Stomach (tissue), 9 donors: ENCODE data around the gene LIPG. TPM values are rescaled to one million over a fixed set of nuclear protein-coding genes. Genes with fewer than 3 reads are reported as not detected.

Experiments
- DNase-seq, 2 donors: peaks; one replicate each; pipeline versions ENCODE4 v3.0.0 to v3.0.0-alpha.2; 2013 to 2019
- H3K27ac ChIP-seq, 5 donors: fragments of 200-600 bp in 4 of 5; sonication (generic) in 4 of 5; one replicate each; pipeline ENCODE4 v1.5.1; 2013 to 2019; ENCODE audit warnings: mild to moderate bottlenecking in 1 of 5, moderate library complexity in 1 of 5
- H3K27me3 ChIP-seq, 3 donors: fragments of 200-600 bp; sonication (generic); one replicate each; pipeline ENCODE4 v1.5.1; 2017 to 2019; ENCODE audit warnings: mixed run types in 1 of 3
- H3K36me3 ChIP-seq, 4 donors: fragments of 200-600 bp; sonication (generic); 1 replicate in 3 of 4; 2 replicates in 1 of 4; pipeline ENCODE4 v1.5.1; 2016 to 2019
- H3K4me1 ChIP-seq, 4 donors: fragments of 200-600 bp; sonication (generic); one replicate each; pipeline ENCODE4 v1.5.1; 2016 to 2019
- H3K4me3 ChIP-seq, 4 donors: fragments of 200-600 bp; sonication (generic) in 3 of 4; one replicate each; pipeline ENCODE4 v1.5.1; 2016 to 2019; ENCODE audit warnings: mild to moderate bottlenecking in 1 of 4
- H3K9me3 ChIP-seq, 4 donors: fragments of 200-600 bp; sonication (generic); one replicate each; pipeline ENCODE4 v1.5.1; 2016 to 2019
- EP300 ChIP-seq: sonication (generic); formaldehyde crosslinking; IDR thresholded peaks from one replicate; pipeline ENCODE4 v1.6.1; 2017; ENCODE audit warnings: antibody characterized with exemption
- POLR2A ChIP-seq, 4 donors: fragments of 450-650 bp; IDR thresholded peaks; one replicate each; pipeline ENCODE4 v1.6.1; 2016; ENCODE audit warnings: antibody characterized with exemption in 4 of 4, control low read depth in 2 of 4, mild to moderate bottlenecking in 1 of 4, moderate library complexity in 1 of 4
- POLR2AphosphoS5 ChIP-seq, 3 donors: sonication (generic); formaldehyde crosslinking; IDR thresholded peaks; one replicate each; pipeline ENCODE4 v1.6.1; 2016; ENCODE audit warnings: antibody characterized with exemption in 3 of 3
- WGBS, 5 donors: extraction: QIAGEN DNeasy Blood & Tissue Kit in 3 of 5; methylation state at CpG; one replicate each; pipeline versions ENCODE4 v1.1.5 to v1.1.7; 2013 to 2018; 5-methylcytosine and 5-hydroxymethylcytosine counted together
- intact Hi-C: fragments of 100-400 bp; cut with DNase I; formaldehyde crosslinking; loops from one replicate; pipeline ENCODE4 v1.15.1; 2023; ENCODE audit warnings: low total_unique reads
- polyA plus RNA-seq, 3 donors: library from polyadenylated mRNA; stranded (reverse); fragments of 200-250 nt; gene quantifications; one replicate each; pipeline ENCODE4 v1.2.3, GENCODE V29; 2013
- total RNA-seq, 5 donors: library from RNA; depleted of rRNA; stranded (reverse); fragments of >200 nt; gene quantifications; one replicate each; pipeline versions ENCODE4 v1.1.0 to v1.2.3, GENCODE V29; 2014 to 2016
- TF ChIP-seq, protein P1 (sequence below), 7 experiments: fragments of 450-650 bp in 4 of 7; fragments of 200-600 bp in 3 of 7; sonication (generic) in 3 of 7; IDR thresholded peaks; one replicate each; pipeline ENCODE4 v1.5.1; 2016 to 2019; ENCODE audit warnings: antibody characterized with exemption in 7 of 7, control low read depth in 2 of 7, mild to moderate bottlenecking in 1 of 7
- donor health status: healthy with polysubstance abuse.
- donor health status: Bipolar disorder and iron deficiency.
- donor health status: healthy.

LIPG gene
- total and polyA plus RNA-seq, 8 donors = 0.76 to 6.2 (median 3.2) TPM

DNA sequence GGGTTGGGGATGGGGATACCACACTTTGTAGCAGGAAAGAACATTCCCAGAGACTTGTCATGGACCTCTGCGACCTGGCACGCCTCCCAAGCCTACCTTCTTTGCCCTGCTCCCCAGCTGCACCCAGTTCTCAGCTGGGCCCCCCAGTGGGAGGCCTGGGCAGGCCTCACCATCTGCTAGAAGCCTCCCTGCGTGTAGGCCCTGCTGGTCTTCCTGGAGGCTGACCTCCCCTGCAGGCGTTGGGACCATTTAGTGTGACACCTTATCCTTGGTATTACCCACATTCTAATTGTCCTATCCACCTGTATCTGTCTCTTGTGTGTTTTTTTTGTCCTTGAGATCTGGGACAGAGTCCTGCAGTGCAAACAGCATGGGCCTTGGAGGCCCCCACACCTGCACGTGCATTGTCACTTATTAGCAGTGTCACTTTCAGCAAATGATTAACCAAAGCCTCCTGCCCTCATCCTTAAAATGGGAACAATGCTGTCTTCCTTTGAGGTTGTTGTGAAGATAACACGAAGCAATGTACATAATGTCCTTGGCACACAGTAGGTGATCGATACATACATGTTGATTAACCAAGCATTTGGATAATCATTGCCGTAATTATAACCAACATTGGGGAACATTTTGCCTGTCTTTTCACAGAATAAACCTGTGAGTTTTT, 77.2 kb downstream of the LIPG start:
- no peaks in the 10 kb centered on the region for H3K36me3 ChIP-seq
- no peak overlapping the region for H3K27ac ChIP-seq
- H3K27me3 ChIP-seq = no peaks in the 10 kb centered on the region
- no peak for TF ChIP-seq POLR2AphosphoS5 (IDR thresholded peaks at IDR 0.05)
- no peak for TF ChIP-seq POLR2A (IDR thresholded peaks at IDR 0.05)
- TF ChIP-seq, protein P1, sequence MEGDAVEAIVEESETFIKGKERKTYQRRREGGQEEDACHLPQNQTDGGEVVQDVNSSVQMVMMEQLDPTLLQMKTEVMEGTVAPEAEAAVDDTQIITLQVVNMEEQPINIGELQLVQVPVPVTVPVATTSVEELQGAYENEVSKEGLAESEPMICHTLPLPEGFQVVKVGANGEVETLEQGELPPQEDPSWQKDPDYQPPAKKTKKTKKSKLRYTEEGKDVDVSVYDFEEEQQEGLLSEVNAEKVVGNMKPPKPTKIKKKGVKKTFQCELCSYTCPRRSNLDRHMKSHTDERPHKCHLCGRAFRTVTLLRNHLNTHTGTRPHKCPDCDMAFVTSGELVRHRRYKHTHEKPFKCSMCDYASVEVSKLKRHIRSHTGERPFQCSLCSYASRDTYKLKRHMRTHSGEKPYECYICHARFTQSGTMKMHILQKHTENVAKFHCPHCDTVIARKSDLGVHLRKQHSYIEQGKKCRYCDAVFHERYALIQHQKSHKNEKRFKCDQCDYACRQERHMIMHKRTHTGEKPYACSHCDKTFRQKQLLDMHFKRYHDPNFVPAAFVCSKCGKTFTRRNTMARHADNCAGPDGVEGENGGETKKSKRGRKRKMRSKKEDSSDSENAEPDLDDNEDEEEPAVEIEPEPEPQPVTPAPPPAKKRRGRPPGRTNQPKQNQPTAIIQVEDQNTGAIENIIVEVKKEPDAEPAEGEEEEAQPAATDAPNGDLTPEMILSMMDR (IDR thresholded peaks at IDR 0.05) = no peak
- TF ChIP-seq EP300 = no peak
- intact Hi-C loops = no loop called here
- DNase-seq = no peak
- H3K4me1 ChIP-seq = no peaks in the 10 kb centered on the region
- no peaks in the 10 kb centered on the region for H3K9me3 ChIP-seq
- no peak overlapping the region for H3K4me3 ChIP-seq
- WGBS, 5 donors = 73 to 85% (median 79%) methylated on average over 8 of the region's 8 CpGs

GRCh38 chr18:49639643-49640391, 78.0 kb downstream of the LIPG start:
- no peaks in the 10 kb centered on the region for H3K9me3 ChIP-seq
- no peaks in the 10 kb centered on the region for H3K27me3 ChIP-seq
- DNase-seq = no peak
- H3K4me3 ChIP-seq = no peak overlapping the region
- H3K36me3 ChIP-seq = no peaks in the 10 kb centered on the region
- TF ChIP-seq POLR2AphosphoS5 (IDR thresholded peaks at IDR 0.05) = no peak
- WGBS, 5 donors = 75 to 78% (median 76%) methylated on average over 13 of the region's 13 CpGs
- no peak overlapping the region for H3K27ac ChIP-seq
- intact Hi-C loops = no loop called here
- H3K4me1 ChIP-seq = no peaks in the 10 kb centered on the region

DNA sequence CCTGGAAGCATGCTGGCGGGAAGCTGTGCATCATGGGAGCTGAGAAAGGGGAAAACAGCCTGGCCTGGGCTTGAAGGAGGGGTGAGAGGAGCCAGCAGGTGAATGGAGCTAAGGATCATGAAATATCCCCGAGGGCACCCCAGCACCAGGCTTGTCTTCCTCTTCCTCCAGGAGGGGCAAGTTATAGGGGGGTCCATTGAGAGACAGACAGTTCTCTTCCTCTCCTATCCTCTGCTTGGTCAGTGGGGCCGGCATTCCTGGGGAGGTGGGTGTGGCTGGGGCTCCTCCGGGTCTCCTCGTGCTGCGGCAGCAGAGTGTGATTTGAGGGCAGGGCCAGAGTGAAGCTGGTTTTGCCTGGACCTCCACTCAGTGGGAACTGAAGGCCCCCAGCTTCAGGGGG, 78.9 kb downstream of the LIPG start:
- no peak overlapping the region for H3K4me3 ChIP-seq
- no peak for TF ChIP-seq EP300
- TF ChIP-seq POLR2AphosphoS5 (IDR thresholded peaks at IDR 0.05) = no peak
- TF ChIP-seq, protein P1 (IDR thresholded peaks at IDR 0.05) = no peak
- no peak for TF ChIP-seq POLR2A (IDR thresholded peaks at IDR 0.05)
- WGBS, 5 donors = 43 to 64% (median 50%) methylated on average over 6 of the region's 6 CpGs

DNA sequence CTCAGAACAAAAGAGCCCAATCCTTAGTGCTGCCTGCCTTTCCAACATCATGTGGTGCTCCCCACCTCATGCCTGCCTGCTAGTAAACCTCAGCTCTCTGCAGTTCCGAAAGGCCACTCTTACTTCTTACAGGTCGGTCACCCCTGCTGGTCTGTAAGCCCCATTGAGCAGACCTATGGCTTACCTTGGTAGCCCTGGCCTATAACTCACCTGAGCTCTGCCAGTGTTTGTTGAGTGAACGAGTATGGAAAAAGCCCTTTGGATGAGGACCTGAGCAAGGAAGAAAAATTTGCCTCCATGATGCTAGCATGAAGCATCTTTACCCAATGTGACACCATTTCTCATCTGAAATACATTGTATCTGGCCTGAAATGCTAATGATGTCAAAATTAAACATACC, 83.3 kb downstream of the LIPG start:
- DNase-seq = no peak
- no peaks in the 10 kb centered on the region for H3K36me3 ChIP-seq
- H3K27me3 ChIP-seq = no peaks in the 10 kb centered on the region
- no peaks in the 10 kb centered on the region for H3K9me3 ChIP-seq
- peaks cover 0 to 30% (median 8%) of the 10 kb centered on the region in 4 donors for H3K4me1 ChIP-seq
- peak overlapping the region in 4 of 5 donors; percentile 48 to 79 (median 57) for H3K27ac ChIP-seq
- no peak overlapping the region for H3K4me3 ChIP-seq
- intact Hi-C loops = no loop called here
- WGBS, 5 donors = 89 to 95% (median 90%) methylated on average over 3 of the region's 3 CpGs
- TF ChIP-seq EP300 = no peak
- no peak for TF ChIP-seq POLR2A (IDR thresholded peaks at IDR 0.05)
- TF ChIP-seq, protein P1 (IDR thresholded peaks at IDR 0.05) = no peak
- no peak for TF ChIP-seq POLR2AphosphoS5 (IDR thresholded peaks at IDR 0.05)

More for the DNA sequence above, 78.9 kb downstream of the LIPG start:
- Histone ChIP-seq H3K27ac (no peak overlapping the region), H3K9me3 (no peaks in the 10 kb centered on the region), H3K36me3 (no peaks in the 10 kb centered on the region), H3K4me1 (no peaks in the 10 kb centered on the region), H3K27me3 (no peaks in the 10 kb centered on the region)
- intact Hi-C loops = no loop called here
- no peak for DNase-seq
